Neural cell (in vitro differentiated cells): Measurements from ENCODE around the gene FHIT.

Experiments used
- CTCF ChIP-seq: fragments of 450-650 bp; IDR thresholded peaks from 2 replicates; pipeline ENCODE4 v1.5.1; 2014; ENCODE audit warnings: antibody characterized with exemption, mild to moderate bottlenecking, moderate library complexity; ENCODE audit not compliant: poor library complexity, severe bottlenecking
- RAD21 ChIP-seq: fragments of 450-650 bp; conservative IDR thresholded peaks from 2 replicates; pipeline ENCODE4 v1.6.1; 2014; ENCODE audit warnings: antibody characterized with exemption, mild to moderate bottlenecking, moderate library complexity
- REST ChIP-seq: IDR thresholded peaks from 2 replicates; pipeline ENCODE4 v1.6.1; 2012; ENCODE audit warnings: borderline replicate concordance

GRCh38 chr3:60225848-60226247, 1025.4 kb downstream of the FHIT start:
- TF ChIP-seq CTCF (no peak), RAD21 (no peak), REST (no peak)
